SJSA1 (cell line): Measurements from ENCODE around the gene AFG1L. TPM values are rescaled to one million over a fixed set of nuclear protein-coding genes. Genes with fewer than 3 reads are reported as not detected.
"Not testable (repeated sequence)": the region's sequence is repeated elsewhere in the genome, so short reads cannot be mapped to it uniquely, and the experiment has no call there.

Experiments used
- DNase-seq, 2 experiments: peaks; one replicate each; pipeline ENCODE4 v3.0.0-alpha.2; 2015 to 2020; ENCODE audit warnings: low spot score in 2 of 2, low read depth in 1 of 2
- H3K27ac ChIP-seq: fragments of 250-450 bp; sonication (Bioruptor Pico); 2 replicates; pipeline ENCODE4 v1.5.1; 2020; ENCODE audit warnings: mild to moderate bottlenecking, moderate library complexity
- H3K27me3 ChIP-seq: fragments of 250-450 bp; sonication (Bioruptor Pico); replicated peaks from 2 replicates; pipeline ENCODE4 v1.5.1; 2020; ENCODE audit warnings: mild to moderate bottlenecking, moderate library complexity
- H3K36me3 ChIP-seq: fragments of 250-450 bp; sonication (Bioruptor Pico); 2 replicates; pipeline ENCODE4 v1.5.1; 2020; ENCODE audit warnings: mild to moderate bottlenecking
- H3K4me1 ChIP-seq: fragments of 250-450 bp; sonication (Bioruptor Pico); replicated peaks from 2 replicates; pipeline ENCODE4 v1.6.1; 2021; ENCODE audit warnings: mild to moderate bottlenecking
- H3K4me3 ChIP-seq: fragments of 250-450 bp; sonication (Bioruptor Pico); 2 replicates; pipeline ENCODE4 v1.5.1; 2020; ENCODE audit warnings: mild to moderate bottlenecking
- H3K9me3 ChIP-seq: fragments of 250-450 bp; sonication (Bioruptor Pico); replicated peaks from 2 replicates; pipeline ENCODE4 v1.5.1; 2020; ENCODE audit warnings: mild to moderate bottlenecking
- total RNA-seq: library from RNA; depleted of rRNA; stranded (reverse); fragments of >200 nt; shearing (Covaris generic); gene quantifications from 2 replicates; pipeline ENCODE4 v1.2.3, GENCODE V29; 2014; rRNA removed

The AFG1L gene
- 1.6 and 3.0 TPM in 2 replicates for total RNA-seq

DNA sequence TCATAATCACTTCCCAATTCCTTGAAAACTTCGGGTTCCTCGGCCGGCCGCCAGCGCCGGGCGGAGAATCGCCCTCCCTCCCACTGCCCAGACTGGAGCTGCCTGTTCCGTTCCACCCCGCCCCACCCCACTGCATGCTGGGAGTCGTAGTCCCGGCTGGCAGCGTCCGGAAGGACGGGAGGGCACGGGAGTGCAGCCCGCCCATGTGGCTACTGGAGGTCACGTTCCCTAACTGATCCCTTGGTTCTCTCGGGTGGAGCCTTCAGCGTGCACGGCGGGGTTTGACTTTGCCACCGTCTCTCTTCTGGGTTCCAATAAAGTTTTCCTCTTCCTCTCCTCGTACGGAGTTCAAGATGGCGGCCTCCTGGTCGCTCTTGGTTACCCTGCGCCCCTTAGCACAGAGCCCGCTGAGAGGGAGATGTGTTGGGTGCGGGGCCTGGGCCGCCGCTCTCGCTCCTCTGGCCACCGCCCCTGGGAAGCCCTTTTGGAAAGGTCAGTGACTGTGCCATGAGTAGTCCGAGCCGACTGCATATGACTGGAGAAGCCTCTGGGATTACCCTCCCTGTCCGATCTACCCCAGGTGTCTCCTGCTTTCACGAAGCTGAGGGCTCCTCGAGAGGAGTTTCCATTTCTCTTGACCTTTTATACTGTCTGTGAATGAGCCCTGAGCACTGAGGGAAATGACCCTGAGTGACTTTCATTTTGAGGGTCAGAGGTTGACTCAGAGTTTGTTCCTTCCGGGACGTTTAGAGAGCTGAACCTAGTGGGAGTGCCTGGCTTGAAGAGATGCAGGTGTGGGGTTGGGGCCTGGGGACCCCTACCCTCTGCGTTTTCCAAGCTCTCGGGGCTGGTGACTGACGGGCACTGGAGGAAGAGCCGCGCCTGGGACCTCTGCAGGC lies at the start of gene AFG1L:
AFG1L (plus strand) TSS at position 328 of the 899 bp plus-strand sequence; CDS start at position 354, 26 bp downstream.
- Histone ChIP-seq H3K4me1 (peaks cover 4% of the 10 kb centered on the region; the same call in 1 of the 2 replicates), H3K27ac (peak within 1 kb of the TSS; percentile 88), H3K27me3 (no peaks in the 10 kb centered on the region), H3K36me3 (no peaks in the 10 kb centered on the region), H3K4me3 (peak within 1 kb of the TSS; percentile 67), H3K9me3 (no peaks in the 10 kb centered on the region)
- peak; percentile 92 to 93 for DNase-seq

GRCh38 chr6:108245095-108245494 lies 49.8 kb upstream of the AFG1L start:
- H3K9me3 ChIP-seq, H3K27me3 ChIP-seq, H3K4me3 ChIP-seq, H3K4me1 ChIP-seq, H3K27ac ChIP-seq, DNase-seq: not testable (repeated sequence)
- H3K36me3 ChIP-seq = peaks cover 38% of the 10 kb centered on the region

GRCh38 chr6:108247965-108248536 lies 46.8 kb upstream of the AFG1L start:
- Histone ChIP-seq H3K36me3 (peaks cover 24% of the 10 kb centered on the region), H3K4me1 (no peaks in the 10 kb centered on the region), H3K4me3 (no peak overlapping the region), H3K27me3 (no peaks in the 10 kb centered on the region), H3K27ac (no peak overlapping the region), H3K9me3 (no peaks in the 10 kb centered on the region)
- DNase-seq = no peak

DNA sequence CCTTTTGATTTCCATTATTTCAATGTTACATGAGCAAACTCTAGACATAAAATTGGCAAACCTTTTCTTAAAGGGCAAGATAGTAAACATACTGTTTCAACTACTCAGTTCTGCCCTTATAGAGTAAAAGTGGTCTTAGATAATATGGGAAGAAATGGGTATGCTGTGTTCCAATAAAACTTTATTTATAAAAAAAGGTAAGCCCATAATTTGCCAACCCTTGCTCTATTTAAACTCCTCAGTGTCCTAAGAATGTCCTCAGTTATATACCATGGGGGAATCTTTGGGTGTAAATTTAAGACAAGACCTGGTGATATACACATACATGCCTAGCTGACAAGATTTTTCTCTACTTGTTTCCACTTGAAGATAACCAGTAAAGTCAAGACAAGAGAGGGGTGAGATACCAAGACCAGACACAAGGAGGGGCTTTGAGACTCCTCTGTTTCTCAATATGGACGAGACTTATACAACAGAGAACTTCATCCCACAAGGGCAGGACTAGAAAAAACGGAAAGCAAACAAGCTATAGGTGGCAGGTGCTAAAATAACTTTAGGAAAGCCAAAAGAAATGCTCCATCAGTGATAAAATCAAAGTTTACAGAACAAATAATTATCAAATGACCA lies 44.5 kb upstream of the AFG1L start:
- DNase-seq = no peak
- no peak overlapping the region for H3K27ac ChIP-seq
- H3K4me3 ChIP-seq = no peak overlapping the region

GRCh38 chr6:108251252-108251651 lies 43.6 kb upstream of the AFG1L start:
- Histone ChIP-seq H3K36me3 (peaks cover 31% of the 10 kb centered on the region), H3K27ac (no peak overlapping the region), H3K4me3 (no peak overlapping the region), H3K9me3 (no peaks in the 10 kb centered on the region), H3K4me1 (no peaks in the 10 kb centered on the region), H3K27me3 (no peaks in the 10 kb centered on the region)
- DNase-seq = no peak

More for the DNA sequence above, 44.5 kb upstream of the AFG1L start:
- Histone ChIP-seq H3K36me3 (peaks cover 26% of the 10 kb centered on the region), H3K27me3 (no peaks in the 10 kb centered on the region), H3K4me1 (no peaks in the 10 kb centered on the region), H3K9me3 (no peaks in the 10 kb centered on the region)

- DNase-seq = no peak
- no peaks in the 10 kb centered on the region for H3K4me1 ChIP-seq
- H3K9me3 ChIP-seq = no peaks in the 10 kb centered on the region
- H3K27me3 ChIP-seq = no peaks in the 10 kb centered on the region
- no peak overlapping the region for H3K27ac ChIP-seq
- peaks cover 36% of the 10 kb centered on the region for H3K36me3 ChIP-seq
- no peak overlapping the region for H3K4me3 ChIP-seq
Observed at GRCh38 chr6:108252055-108252454, 42.8 kb upstream of the AFG1L start.

GRCh38 chr6:108253241-108253640 lies 41.6 kb upstream of the AFG1L start:
- Histone ChIP-seq H3K27me3 (no peaks in the 10 kb centered on the region), H3K9me3 (no peaks in the 10 kb centered on the region), H3K36me3 (peaks cover 36% of the 10 kb centered on the region), H3K4me3 (no peak overlapping the region), H3K27ac (no peak overlapping the region), H3K4me1 (no peaks in the 10 kb centered on the region)
- DNase-seq = no peak

DNA sequence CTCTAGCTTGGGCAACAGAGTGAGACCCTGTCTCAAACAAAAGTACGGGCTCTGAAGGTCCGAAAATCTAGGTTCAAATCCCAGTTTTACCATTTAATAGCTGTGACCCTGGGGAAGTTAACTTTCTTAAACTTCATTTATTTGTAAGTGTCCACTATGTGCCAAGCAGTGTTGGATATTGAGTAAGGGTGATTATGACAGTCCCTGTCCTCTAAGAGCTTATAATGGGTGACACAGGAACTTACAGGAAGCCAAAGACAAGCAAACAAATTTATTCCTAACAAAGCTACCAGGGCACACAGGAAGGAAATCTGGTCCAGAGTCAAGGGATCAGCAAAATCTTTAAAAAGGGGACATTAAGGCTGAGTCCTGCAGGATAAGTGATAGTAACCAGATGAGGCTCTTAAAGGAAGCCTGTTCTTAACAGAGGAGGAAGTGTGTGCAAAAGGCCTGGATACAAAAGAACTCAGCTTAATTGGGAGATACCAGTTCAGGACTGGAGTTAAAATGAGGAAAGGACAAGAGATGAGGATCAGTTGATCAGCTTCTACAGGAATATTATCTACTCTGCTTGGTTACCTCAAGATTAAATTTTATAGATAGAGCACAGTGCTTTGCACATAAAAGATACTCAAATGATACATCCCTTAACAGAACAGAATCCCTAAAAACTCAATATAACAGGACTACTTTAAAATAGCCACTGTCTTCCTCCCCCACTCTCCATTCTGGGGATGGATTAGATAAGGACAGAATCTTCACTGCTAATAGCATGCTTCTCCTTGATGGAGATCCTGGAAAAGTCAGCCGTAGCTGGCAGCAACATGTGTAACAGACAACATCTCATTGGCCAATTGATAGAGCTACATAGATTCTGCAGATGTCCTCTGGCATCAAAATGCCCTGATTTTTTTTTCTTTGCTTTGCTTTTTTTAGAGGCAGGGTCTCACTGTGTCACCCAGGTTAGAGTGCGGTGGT lies 40.1 kb upstream of the AFG1L start:
- Histone ChIP-seq H3K4me1 (no peaks in the 10 kb centered on the region; the same call in 1 of the 2 replicates), H3K4me3 (no peak overlapping the region)

DNA sequence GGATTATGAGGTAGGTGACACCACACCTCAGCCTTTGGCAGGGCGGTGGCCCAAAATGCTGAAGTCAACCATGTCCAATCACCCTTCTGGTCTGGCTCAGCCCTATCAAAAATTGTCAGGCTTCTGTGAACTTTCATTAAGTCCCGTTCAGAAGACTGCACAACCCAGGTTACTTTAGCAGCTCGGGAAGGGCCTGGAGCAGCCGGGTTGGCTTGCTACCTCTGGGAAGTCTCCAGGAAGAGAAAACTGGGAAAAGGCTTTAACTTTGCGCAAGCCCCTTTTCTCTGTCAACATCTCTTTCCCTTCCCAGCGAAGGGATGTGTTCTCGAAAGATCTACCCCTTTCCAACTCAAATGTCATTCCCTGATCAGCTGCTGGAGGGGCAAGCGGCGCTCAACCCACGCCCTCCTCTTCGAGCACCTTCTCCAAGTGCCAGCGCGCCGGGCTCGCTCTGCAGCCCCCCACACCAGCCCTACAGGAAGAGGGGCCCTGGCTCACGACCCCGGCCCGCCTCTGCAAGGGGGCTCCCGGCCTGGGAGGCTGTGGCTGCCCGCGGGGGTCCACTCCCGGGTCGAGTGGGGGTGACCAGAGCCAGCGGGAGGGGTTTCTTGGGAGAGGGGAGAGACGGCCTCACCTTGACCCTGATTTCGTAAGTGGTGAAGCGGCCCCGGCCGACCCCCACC lies 34.6 kb upstream of the AFG1L start:
- no peaks in the 10 kb centered on the region for H3K9me3 ChIP-seq
- peak in 1 of 2 experiments; percentile 58 for DNase-seq
- H3K36me3 ChIP-seq = peaks cover 19% of the 10 kb centered on the region
- peak overlapping the region; percentile 62 for H3K27ac ChIP-seq
- no peaks in the 10 kb centered on the region for H3K27me3 ChIP-seq
- no peaks in the 10 kb centered on the region; the same call in none of the 2 replicates for H3K4me1 ChIP-seq
- H3K4me3 ChIP-seq = peak overlapping the region; percentile 73

More for the DNA sequence above, 40.1 kb upstream of the AFG1L start:
- DNase-seq = no peak
- H3K36me3 ChIP-seq = peaks cover 33% of the 10 kb centered on the region
- H3K27me3 ChIP-seq = no peaks in the 10 kb centered on the region
- H3K9me3 ChIP-seq = no peaks in the 10 kb centered on the region
- no peak overlapping the region for H3K27ac ChIP-seq

- Histone ChIP-seq H3K9me3 (no peaks in the 10 kb centered on the region), H3K27me3 (no peaks in the 10 kb centered on the region), H3K36me3 (peaks cover 13% of the 10 kb centered on the region), H3K27ac (peak within 1 kb of the TSS; percentile 62), H3K4me3 (peak within 1 kb of the TSS; percentile 73), H3K4me1 (no peaks in the 10 kb centered on the region; the same call in none of the 2 replicates)
- peak; percentile 97 to 98 for DNase-seq
Observed at GRCh38 chr6:108260809-108261569, 33.9 kb upstream of the AFG1L start, which contains the start of gene SNX3. SNX3 (minus strand) TSS chr6:108261040; CDS start chr6:108260921, 119 bp downstream.

DNA sequence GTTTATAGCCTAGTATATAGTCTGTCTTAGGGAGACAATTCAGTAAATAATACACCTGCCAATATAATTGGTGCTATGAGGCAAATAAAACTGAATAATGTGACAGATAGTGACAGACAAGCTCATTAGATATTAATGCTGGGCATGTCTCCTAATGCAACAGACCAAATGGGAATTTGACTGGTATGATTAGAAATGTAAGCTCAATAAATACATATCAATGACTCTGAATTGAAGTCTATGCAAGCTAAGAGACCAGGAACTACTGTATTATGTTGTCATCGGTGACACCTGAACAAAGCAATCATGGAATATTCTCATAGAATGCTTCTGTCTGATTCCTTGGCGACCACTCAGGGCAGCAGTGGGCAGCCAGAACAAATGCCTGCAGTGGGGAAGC lies 31.5 kb upstream of the AFG1L start:
- Histone ChIP-seq H3K4me1 (no peaks in the 10 kb centered on the region; the same call in none of the 2 replicates), H3K36me3 (peaks cover 6% of the 10 kb centered on the region), H3K4me3 (no peak overlapping the region), H3K27ac (no peak overlapping the region), H3K27me3 (no peaks in the 10 kb centered on the region), H3K9me3 (no peaks in the 10 kb centered on the region)
- no peak for DNase-seq

GRCh38 chr6:108268845-108269244 lies 26.0 kb upstream of the AFG1L start:
- Histone ChIP-seq H3K4me3 (no peak overlapping the region), H3K9me3 (no peaks in the 10 kb centered on the region), H3K36me3 (no peaks in the 10 kb centered on the region), H3K27me3 (no peaks in the 10 kb centered on the region), H3K4me1 (no peaks in the 10 kb centered on the region), H3K27ac (no peak overlapping the region)
- no peak for DNase-seq
